Tibial nerve (tissue), 4 donors: ENCODE measurements around the gene FNBP1L. TPM values are rescaled to one million over a fixed set of nuclear protein-coding genes. Genes with fewer than 3 reads are reported as not detected.

ENCODE experiments used
- DNase-seq, 2 donors: peaks; one replicate each; pipeline ENCODE4 v3.0.0-alpha.2; 2019; ENCODE audit warnings: low spot score in 2 of 2
- H3K27ac ChIP-seq, 4 donors: fragments of 200-600 bp; sonication (generic) in 3 of 4; one replicate each; pipeline ENCODE4 v1.5.1; 2017 to 2019; ENCODE audit warnings: mild to moderate bottlenecking in 1 of 4
- H3K27me3 ChIP-seq, 2 donors: fragments of 200-600 bp; sonication (generic) in 1 of 2; one replicate each; pipeline versions ENCODE4 v1.5.1 to v1.6.0; 2017 to 2019
- H3K36me3 ChIP-seq, 3 donors: fragments of 200-600 bp; sonication (generic); one replicate each; pipeline ENCODE4 v1.5.1; 2018 to 2019
- H3K4me1 ChIP-seq, 4 donors: fragments of 200-600 bp; sonication (generic) in 3 of 4; one replicate each; pipeline ENCODE4 v1.5.1; 2017 to 2019
- H3K4me3 ChIP-seq, 4 donors: fragments of 200-600 bp; sonication (generic) in 3 of 4; one replicate each; pipeline ENCODE4 v1.5.1; 2017 to 2019; ENCODE audit warnings: mild to moderate bottlenecking in 1 of 4, moderate library complexity in 1 of 4
- H3K9me3 ChIP-seq, 4 donors: fragments of 200-600 bp; sonication (generic) in 3 of 4; one replicate each; pipeline ENCODE4 v1.5.1; 2017 to 2019
- CTCF ChIP-seq, 5 experiments: fragments of 200-600 bp in 3 of 5; fragments of 450-650 bp in 2 of 5; sonication (generic) in 3 of 5; IDR thresholded peaks; one replicate each; pipeline ENCODE4 v1.5.1; 2016 to 2019; ENCODE audit warnings: antibody characterized with exemption in 5 of 5, mild to moderate bottlenecking in 3 of 5, moderate library complexity in 2 of 5
- EP300 ChIP-seq, 2 donors: sonication (generic); formaldehyde crosslinking; IDR thresholded peaks; one replicate each; pipeline ENCODE4 v1.6.1; 2017; ENCODE audit warnings: antibody characterized with exemption in 2 of 2, mild to moderate bottlenecking in 1 of 2
- POLR2A ChIP-seq, 2 donors: fragments of 450-650 bp; IDR thresholded peaks; one replicate each; pipeline ENCODE4 v1.6.1; 2017; ENCODE audit warnings: antibody characterized with exemption in 2 of 2, mild to moderate bottlenecking in 2 of 2, moderate library complexity in 2 of 2
- WGBS, 2 donors: methylation state at CpG; one replicate each; pipeline ENCODE4 v1.1.5; 2018; 5-methylcytosine and 5-hydroxymethylcytosine counted together
- total RNA-seq, 4 donors: library from RNA; depleted of rRNA; stranded (reverse); fragments of >200 nt; gene quantifications; one replicate each; pipeline ENCODE4 v1.1.0, GENCODE V29; 2016

The FNBP1L gene
- total RNA-seq, 4 donors from 2014 or later, result 18.3 to 23.2 (median 20.5) TPM

- H3K27ac ChIP-seq, result peak overlapping the region in 2 of 4 donors; percentile 22 to 47
- H3K9me3 ChIP-seq, result no peaks in the 10 kb centered on the region
- no peak for TF ChIP-seq EP300 (IDR thresholded peaks at IDR 0.05)
- no peak for TF ChIP-seq POLR2A (IDR thresholded peaks at IDR 0.05)
- no peak for TF ChIP-seq CTCF (IDR thresholded peaks at IDR 0.05)
- no peaks in the 10 kb centered on the region for H3K27me3 ChIP-seq
- H3K4me3 ChIP-seq, result no peak overlapping the region
- peaks cover 0 to 9% (median 0%) of the 10 kb centered on the region in 4 donors for H3K4me1 ChIP-seq
- WGBS, 2 donors, result 67% methylated on average over 4 of the region's 4 CpGs
- H3K36me3 ChIP-seq, result peaks cover 0 to 98% (median 0%) of the 10 kb centered on the region in 3 donors
- DNase-seq, result no peak
These were observed 117.7 kb downstream of the FNBP1L start for GRCh38 chr1:93565496-93566206.

- Histone ChIP-seq H3K27ac (peak overlapping the region in 2 of 4 donors; percentile 22 to 47), H3K4me1 (peaks cover 0 to 9% (median 0%) of the 10 kb centered on the region in 4 donors), H3K36me3 (peaks cover 0 to 98% (median 0%) of the 10 kb centered on the region in 3 donors), H3K27me3 (no peaks in the 10 kb centered on the region), H3K9me3 (no peaks in the 10 kb centered on the region), H3K4me3 (no peak overlapping the region)
- DNase-seq, result no peak
- 78 to 82% methylated on average over 10 of the region's 10 CpGs for WGBS, 2 donors
- TF ChIP-seq CTCF (IDR thresholded peaks at IDR 0.05), result no peak
- TF ChIP-seq POLR2A (IDR thresholded peaks at IDR 0.05), result no peak
- peak in 1 of 2 donors; percentile 61 for TF ChIP-seq EP300 (IDR thresholded peaks at IDR 0.05)
These were observed 118.3 kb downstream of the FNBP1L start for GRCh38 chr1:93566227-93566626.

- WGBS, 2 donors, result 88 to 89% methylated on average over 15 of the region's 15 CpGs
- H3K4me1 ChIP-seq, result peaks cover 0 to 9% (median 0%) of the 10 kb centered on the region in 4 donors
- DNase-seq, result no peak
These were observed 119.5 kb downstream of the FNBP1L start for GRCh38 chr1:93567255-93567918.

GRCh38 chr1:93569489-93569888 is 121.6 kb downstream of the FNBP1L start:
- H3K4me1 ChIP-seq, result peaks cover 0 to 9% (median 0%) of the 10 kb centered on the region in 4 donors
- H3K9me3 ChIP-seq, result no peaks in the 10 kb centered on the region
- H3K4me3 ChIP-seq, result no peak overlapping the region
- H3K36me3 ChIP-seq, result peaks cover 0 to 98% (median 0%) of the 10 kb centered on the region in 3 donors
- no peak for DNase-seq
- no peaks in the 10 kb centered on the region for H3K27me3 ChIP-seq
- TF ChIP-seq POLR2A (IDR thresholded peaks at IDR 0.05) (no peak), CTCF (IDR thresholded peaks at IDR 0.05) (no peak), EP300 (IDR thresholded peaks at IDR 0.05) (no peak)
- WGBS, 2 donors, result 94 to 100% methylated on average over 2 of the region's 2 CpGs
- H3K27ac ChIP-seq, result no peak overlapping the region

More at GRCh38 chr1:93567255-93567918, 119.5 kb downstream of the FNBP1L start:
- TF ChIP-seq POLR2A (IDR thresholded peaks at IDR 0.05), result no peak
- no peak for TF ChIP-seq CTCF (IDR thresholded peaks at IDR 0.05)
- TF ChIP-seq EP300 (IDR thresholded peaks at IDR 0.05), result no peak
- no peak overlapping the region for H3K27ac ChIP-seq
- H3K27me3 ChIP-seq, result no peaks in the 10 kb centered on the region
- H3K36me3 ChIP-seq, result peaks cover 0 to 98% (median 0%) of the 10 kb centered on the region in 3 donors
- H3K9me3 ChIP-seq, result no peaks in the 10 kb centered on the region
- H3K4me3 ChIP-seq, result no peak overlapping the region
